ENCODE measurements around the gene ENGASE.

ENGASE gene

GRCh38 chr17:79116575-79117368 lies 42.1 kb downstream of the ENGASE start:
- DNase-seq, result no peak

- no peak for DNase-seq
These were observed 43.4 kb downstream of the ENGASE start for GRCh38 chr17:79117905-79118487.

GRCh38 chr17:79118924-79119323 lies 44.3 kb downstream of the ENGASE start:
- DNase-seq, result no peak

GRCh38 chr17:79120259-79120658 lies 45.6 kb downstream of the ENGASE start:
- DNase-seq, result no peak

- no peak for DNase-seq
These were observed 49.4 kb downstream of the ENGASE start for GRCh38 chr17:79123988-79124387.

GRCh38 chr17:79124513-79125209 lies 50.0 kb downstream of the ENGASE start:
- no peak for DNase-seq

GRCh38 chr17:79125503-79125902 lies 50.9 kb downstream of the ENGASE start:
- no peak for DNase-seq

GRCh38 chr17:79126139-79126538 lies 51.5 kb downstream of the ENGASE start:
- DNase-seq, result no peak

- DNase-seq, result no peak
These were observed 53.0 kb downstream of the ENGASE start for GRCh38 chr17:79127534-79128135.

- DNase-seq, result no peak
These were observed 54.9 kb downstream of the ENGASE start for GRCh38 chr17:79129523-79129922.

GRCh38 chr17:79130536-79131273 lies 56.1 kb downstream of the ENGASE start:
- DNase-seq, result no peak

GRCh38 chr17:79131274-79131635 lies 56.6 kb downstream of the ENGASE start:
- no peak for DNase-seq

- no peak for DNase-seq
These were observed 57.1 kb downstream of the ENGASE start for GRCh38 chr17:79131701-79132100.

GRCh38 chr17:79132271-79133064 lies 57.8 kb downstream of the ENGASE start:
- no peak for DNase-seq

- DNase-seq, result no peak
These were observed 58.6 kb downstream of the ENGASE start for GRCh38 chr17:79133214-79133613.

- DNase-seq, result no peak
These were observed 59.4 kb downstream of the ENGASE start for GRCh38 chr17:79133985-79134384.

- DNase-seq, result no peak
These were observed 60.4 kb downstream of the ENGASE start for GRCh38 chr17:79135011-79135410.

- no peak for DNase-seq
These were observed 61.2 kb downstream of the ENGASE start for GRCh38 chr17:79135628-79136405.
